A549 (cell line): Measurements from ENCODE around the gene C11orf91. TPM values are rescaled to one million over a fixed set of nuclear protein-coding genes. Genes with fewer than 3 reads are reported as not detected.
A peak's percentile ranks its signal among the peaks of the same experiment; 100 is the strongest.

Experiments used
- ATAC-seq, 2 experiments: fragments of 200-7000 bp in 1 of 2; fragments of >200 bp in 1 of 2; cut with Nextera tagmentation in 1 of 2; cut with Tn5 transposase in 1 of 2; 3 replicates each; pipeline versions ENCODE4 v1.8.0 to v1.9.1; 2018 to 2020; ENCODE audit warnings: mild to moderate bottlenecking in 1 of 2, moderate library complexity in 1 of 2
- CTCF ChIA-PET: fragments of 300-600 bp; sonication (Branson Sonifier 250); formaldehyde crosslinking; extraction: SDS; loops from one replicate; lab custom pipeline; 2021; ENCODE audit warnings: antibody characterized with exemption, inconsistent platforms; lab: Yijun Ruan, JAX
- POLR2A ChIA-PET: fragments of 350-600 bp; formaldehyde crosslinking; extraction: SDS; loops from one replicate; lab custom pipeline; 2021; ENCODE audit warnings: antibody characterized with exemption, inconsistent platforms; lab: Yijun Ruan, JAX
- DNase-seq, 2 experiments: peaks; one replicate each; pipeline versions ENCODE4 v3.0.0 to v3.0.0-alpha.2; 2011 to 2016; ENCODE audit warnings: low read depth in 1 of 2, low spot score in 1 of 2
- FAIRE-seq: peaks from 2 replicates; lab custom pipeline; 2011; peaks lifted over from hg19 to GRCh38; lab: Jason Lieb, UNC
- H3K27ac ChIP-seq, 2 experiments: fragments of >200 bp; sonication (Bioruptor Twin); formaldehyde crosslinking; 3 replicates each; pipeline ENCODE4 v1.5.1; 2016 to 2017
- H3K4me1 ChIP-seq: fragments of >200 bp; sonication (Bioruptor Twin); formaldehyde crosslinking; 3 replicates; pipeline ENCODE4 v1.6.1; 2016
- H3K4me2 ChIP-seq: fragments of >200 bp; sonication (Bioruptor Twin); formaldehyde crosslinking; 3 replicates; pipeline ENCODE4 v1.6.1; 2016
- H3K4me3 ChIP-seq: fragments of >200 bp; sonication (Bioruptor Twin); formaldehyde crosslinking; 3 replicates; pipeline ENCODE4 v1.5.1; 2016
- H3K9me3 ChIP-seq: fragments of >200 bp; sonication (Bioruptor Twin); formaldehyde crosslinking; 3 replicates; pipeline ENCODE4 v1.6.1; 2016
- CBX2 ChIP-seq: fragments of 200-600 bp; sonication (generic); IDR thresholded peaks from 2 replicates; pipeline ENCODE4 v1.6.1; 2016; ENCODE audit warnings: low read depth, mild to moderate bottlenecking, borderline replicate concordance
- CBX8 ChIP-seq: fragments of 200-600 bp; sonication (generic); IDR thresholded peaks from 2 replicates; pipeline ENCODE4 v1.6.1; 2016
- EHF ChIP-seq: fragments of 250-450 bp; sonication (Bioruptor Pico); IDR thresholded peaks from 2 replicates; pipeline ENCODE4 v1.5.0; 2020; ENCODE audit warnings: mild to moderate bottlenecking
- ESRRA ChIP-seq: fragments of 150-350 bp; IDR thresholded peaks from 2 replicates; pipeline ENCODE4 v1.6.1; 2014; ENCODE audit warnings: mild to moderate bottlenecking, low read length, borderline replicate concordance
- FOSB ChIP-seq: fragments of 250-450 bp; sonication (Bioruptor Pico); IDR thresholded peaks from 2 replicates; pipeline ENCODE4 v1.5.0; 2020; ENCODE audit warnings: mild to moderate bottlenecking, moderate library complexity
- FOSL2 ChIP-seq, 2 experiments: fragments of 450-650 bp in 1 of 2; fragments of >200 bp in 1 of 2; sonication (Bioruptor Twin) in 1 of 2; formaldehyde crosslinking; IDR thresholded peaks; 2 replicates each; pipeline versions ENCODE4 v1.5.0 to v1.6.1; 2016 to 2020; ENCODE audit warnings: mild to moderate bottlenecking in 1 of 2, moderate library complexity in 1 of 2
- FOXS1 ChIP-seq: fragments of 250-450 bp; sonication (Bioruptor Pico); IDR thresholded peaks from 2 replicates; pipeline ENCODE4 v1.5.0; 2020; ENCODE audit warnings: mild to moderate bottlenecking, moderate library complexity
- HOXA7 ChIP-seq: fragments of 250-450 bp; sonication (Bioruptor Pico); IDR thresholded peaks from 2 replicates; pipeline ENCODE4 v1.5.0; 2020; ENCODE audit warnings: mild to moderate bottlenecking, moderate library complexity
- HOXB13 ChIP-seq: fragments of 250-450 bp; sonication (Bioruptor Pico); IDR thresholded peaks from 2 replicates; pipeline ENCODE4 v1.5.0; 2020; ENCODE audit warnings: low read depth, mild to moderate bottlenecking, moderate library complexity
- HOXB5 ChIP-seq: fragments of 250-450 bp; sonication (Bioruptor Pico); IDR thresholded peaks from 2 replicates; pipeline ENCODE4 v1.5.0; 2020; ENCODE audit warnings: mild to moderate bottlenecking, moderate library complexity
- MAZ ChIP-seq: fragments of 150-350 bp; IDR thresholded peaks from 2 replicates; pipeline ENCODE4 v1.6.1; 2014; ENCODE audit warnings: antibody characterized with exemption, low read depth, low read length, borderline replicate concordance
- NPAS2 ChIP-seq: fragments of 250-450 bp; sonication (Bioruptor Pico); IDR thresholded peaks from 2 replicates; pipeline ENCODE4 v1.8.0; 2022; ENCODE audit warnings: mild to moderate bottlenecking, moderate library complexity, borderline replicate concordance
- PHF8 ChIP-seq: fragments of 200-600 bp; sonication (generic); IDR thresholded peaks from 2 replicates; pipeline ENCODE4 v1.6.1; 2016; ENCODE audit warnings: low read depth, mild to moderate bottlenecking, antibody characterized with exemption, moderate library complexity, borderline replicate concordance
- RAD21 ChIP-seq, 2 experiments: fragments of >200 bp in 1 of 2; sonication (Bioruptor Twin) in 1 of 2; formaldehyde crosslinking in 1 of 2; IDR thresholded peaks in 1 of 2; conservative IDR thresholded peaks in 1 of 2; 2 replicates in 1 of 2; 3 replicates in 1 of 2; pipeline ENCODE4 v1.6.1; 2012 to 2018; ENCODE audit warnings: inconsistent platforms in 1 of 2
- RARB ChIP-seq: fragments of 250-450 bp; sonication (Bioruptor Pico); IDR thresholded peaks from 2 replicates; pipeline ENCODE4 v1.8.0; 2021; ENCODE audit warnings: mild to moderate bottlenecking, moderate library complexity
- RCOR1 ChIP-seq: fragments of 150-350 bp; IDR thresholded peaks from 2 replicates; pipeline ENCODE4 v1.6.1; 2014; ENCODE audit warnings: antibody characterized with exemption, low read length, low read depth
- ZFP36 ChIP-seq: fragments of 450-650 bp; IDR thresholded peaks from 2 replicates; pipeline ENCODE4 v1.6.1; 2014; ENCODE audit warnings: borderline replicate concordance; ENCODE audit not compliant: partially characterized antibody
- ZSCAN20 ChIP-seq: fragments of 250-450 bp; sonication (Bioruptor Pico); IDR thresholded peaks from 2 replicates; pipeline ENCODE4 v1.8.0; 2022; ENCODE audit warnings: mild to moderate bottlenecking, moderate library complexity
- WGBS: methylation state at CpG from one replicate; pipeline ENCODE4 v1.1.6; 2017; ENCODE audit errors: missing lambda C conversion rate; 5-methylcytosine and 5-hydroxymethylcytosine counted together
- polyA plus RNA-seq, 4 experiments: library from polyadenylated mRNA; depleted of rRNA in 3 of 4; stranded (reverse); fragments of >200 nt; fragmentation: RNase III in 1 of 4; extraction: RNeasy Plus Mini Kit Qiagen cat#74134 plus additional on column Dnase treatment in 1 of 4; gene quantifications; 2 replicates in 3 of 4; 3 replicates in 1 of 4; pipeline ENCODE4 v1.2.3, GENCODE V29; 2011 to 2017
- TF ChIP-seq, protein P1 (sequence below): fragments of >200 bp; sonication (Bioruptor Twin); formaldehyde crosslinking; IDR thresholded peaks from 3 replicates; pipeline ENCODE4 v1.5.1; 2016
- TF ChIP-seq, protein P2 (sequence below): fragments of >200 bp; sonication (Bioruptor Twin); formaldehyde crosslinking; IDR thresholded peaks from 3 replicates; pipeline ENCODE4 v1.6.1; 2016
- TF ChIP-seq, protein P3 (sequence below): fragments of 450-650 bp; IDR thresholded peaks from 2 replicates; pipeline ENCODE4 v1.6.1; 2014; ENCODE audit warnings: antibody characterized with exemption
- TF ChIP-seq, protein P4 (sequence below): fragments of 150-350 bp; IDR thresholded peaks from 2 replicates; pipeline ENCODE4 v1.6.1; 2014; ENCODE audit warnings: low read depth, mild to moderate bottlenecking, low read length
- TF ChIP-seq, protein P5 (sequence below): fragments of 250-450 bp; sonication (Bioruptor Pico); IDR thresholded peaks from 2 replicates; pipeline ENCODE4 v1.5.0; 2020; ENCODE audit warnings: low read depth, mild to moderate bottlenecking, moderate library complexity

C11orf91 gene
- polyA plus RNA-seq, 2 of the 4 experiments (the other 2 are of a cell fraction), result 0.15 TPM; not detected in 1

DNA sequence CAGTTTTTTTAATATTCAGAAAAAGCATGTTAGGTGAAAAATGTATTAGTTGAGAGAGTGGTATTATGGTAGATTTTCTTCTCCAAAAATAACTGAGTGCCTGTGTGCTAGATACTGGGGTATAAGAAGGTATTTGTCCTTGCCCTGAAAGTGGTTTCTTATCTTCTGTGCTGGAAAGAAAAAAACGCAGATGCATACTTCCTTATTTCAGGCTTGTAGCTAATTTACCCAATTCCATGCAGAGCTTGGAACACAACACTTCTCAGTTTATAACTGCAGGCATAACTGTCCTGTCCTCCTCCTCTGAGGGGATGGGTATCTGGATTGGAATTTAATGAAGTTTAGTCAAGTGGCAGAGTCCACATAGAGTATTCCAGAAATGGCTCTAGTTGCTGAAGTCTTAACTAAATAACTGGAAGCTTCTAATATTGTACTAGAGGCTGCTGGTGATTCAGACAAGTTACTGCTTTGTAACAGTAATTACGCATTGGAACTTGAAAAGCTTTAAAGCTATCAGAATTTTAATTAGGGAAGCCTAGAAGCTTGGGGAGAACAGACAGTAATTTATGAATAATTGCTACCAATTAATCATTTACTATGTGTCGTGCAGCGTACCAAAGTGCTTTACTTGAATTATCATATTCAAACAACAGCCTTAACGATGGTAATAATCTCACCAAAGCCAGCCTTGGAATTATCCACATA is 12.7 kb upstream of the C11orf91 start:
- no peaks in the 10 kb centered on the region for H3K9me3 ChIP-seq
- DNase-seq, result no peak
- H3K4me3 ChIP-seq, result no peak overlapping the region
- H3K27ac ChIP-seq, result no peak overlapping the region
- peaks cover 46% of the 10 kb centered on the region for H3K4me1 ChIP-seq
- FAIRE-seq, result no peak
- TF ChIP-seq ZFP36 (no peak), CBX8 (no peak), RCOR1 (no peak), NPAS2 (no peak), CBX2 (no peak), RAD21 (conservative IDR thresholded peaks at IDR 0.05 in 1 of 2, IDR thresholded peaks at IDR 0.05 in 1 of 2) (no peak), ZSCAN20 (CRISPR knock-in tag) (no peak), ESRRA (no peak), HOXB13 (CRISPR knock-in tag) (no peak)
- TF ChIP-seq, protein P1, sequence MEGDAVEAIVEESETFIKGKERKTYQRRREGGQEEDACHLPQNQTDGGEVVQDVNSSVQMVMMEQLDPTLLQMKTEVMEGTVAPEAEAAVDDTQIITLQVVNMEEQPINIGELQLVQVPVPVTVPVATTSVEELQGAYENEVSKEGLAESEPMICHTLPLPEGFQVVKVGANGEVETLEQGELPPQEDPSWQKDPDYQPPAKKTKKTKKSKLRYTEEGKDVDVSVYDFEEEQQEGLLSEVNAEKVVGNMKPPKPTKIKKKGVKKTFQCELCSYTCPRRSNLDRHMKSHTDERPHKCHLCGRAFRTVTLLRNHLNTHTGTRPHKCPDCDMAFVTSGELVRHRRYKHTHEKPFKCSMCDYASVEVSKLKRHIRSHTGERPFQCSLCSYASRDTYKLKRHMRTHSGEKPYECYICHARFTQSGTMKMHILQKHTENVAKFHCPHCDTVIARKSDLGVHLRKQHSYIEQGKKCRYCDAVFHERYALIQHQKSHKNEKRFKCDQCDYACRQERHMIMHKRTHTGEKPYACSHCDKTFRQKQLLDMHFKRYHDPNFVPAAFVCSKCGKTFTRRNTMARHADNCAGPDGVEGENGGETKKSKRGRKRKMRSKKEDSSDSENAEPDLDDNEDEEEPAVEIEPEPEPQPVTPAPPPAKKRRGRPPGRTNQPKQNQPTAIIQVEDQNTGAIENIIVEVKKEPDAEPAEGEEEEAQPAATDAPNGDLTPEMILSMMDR, result no peak
- TF ChIP-seq, all 56 proteins: peak for 0
- H3K4me2 ChIP-seq, result no peak overlapping the region
- ATAC-seq, result no peak
- WGBS, result 89% methylated on average over 5 of the region's 5 CpGs
- ChIA-PET POLR2A (no interaction called here), CTCF (interaction anchor here (2.1 kb wide), 1 partner anchor 29 kb away, joined by 11 read pairs; no protein-coding TSS in a partner anchor)

DNA sequence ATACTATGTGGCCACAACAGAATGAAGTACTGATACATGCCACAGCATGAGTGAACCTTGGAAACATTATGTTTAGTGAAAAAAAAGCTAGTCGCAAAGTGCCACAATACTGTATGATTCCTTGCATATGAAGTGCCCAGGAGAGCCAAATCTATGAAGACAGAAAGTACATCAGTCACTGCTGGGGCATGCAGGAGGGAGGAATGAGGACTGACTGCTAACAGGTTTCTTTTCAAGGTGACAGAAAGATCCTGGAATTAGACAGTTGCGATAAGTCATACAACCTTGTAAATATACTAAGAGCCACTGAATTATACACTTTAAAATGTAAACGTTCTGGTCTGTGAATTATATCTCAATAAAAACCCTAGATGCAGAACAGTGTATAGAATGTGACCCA is 11.8 kb upstream of the C11orf91 start:
- Histone ChIP-seq H3K4me3 (no peak overlapping the region), H3K4me1 (peaks cover 54% of the 10 kb centered on the region), H3K27ac (no peak overlapping the region), H3K9me3 (no peaks in the 10 kb centered on the region), H3K4me2 (no peak overlapping the region)
- ChIA-PET POLR2A (no interaction called here), CTCF (no interaction called here)
- ATAC-seq (no peak), DNase-seq (no peak), FAIRE-seq (no peak)
- 69% methylated on average over 3 of the region's 3 CpGs for WGBS
- TF ChIP-seq HOXB5 (CRISPR knock-in tag) (no peak), FOXS1 (no peak), HOXA7 (no peak), RARB (CRISPR knock-in tag) (no peak), PHF8 (no peak)
- TF ChIP-seq, protein P1, result no peak

DNA sequence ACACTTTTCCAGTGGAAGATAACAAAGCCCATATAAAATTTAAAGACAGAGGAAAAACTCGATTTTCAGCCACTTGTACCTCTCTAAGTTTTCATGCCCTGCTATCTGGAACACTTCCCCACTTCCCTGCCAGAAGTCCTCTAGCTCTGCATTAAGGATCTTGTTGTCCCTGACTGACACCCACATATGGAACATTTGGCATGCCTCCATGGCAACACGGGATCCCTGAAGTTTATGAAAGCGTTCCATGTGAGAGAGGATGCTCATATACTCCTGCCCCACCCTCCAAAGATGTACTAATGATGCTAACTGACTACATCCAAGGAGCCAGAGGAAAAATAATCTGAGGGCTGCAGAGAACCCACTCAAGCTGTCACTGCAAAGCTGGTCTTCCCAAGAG is 8.8 kb upstream of the C11orf91 start:
- POLR2A ChIA-PET, result no interaction called here
- Histone ChIP-seq H3K4me3 (no peak overlapping the region), H3K4me1 (peaks cover 57% of the 10 kb centered on the region), H3K4me2 (no peak overlapping the region), H3K9me3 (no peaks in the 10 kb centered on the region), H3K27ac (0 out of 6 replicates have a peak overlapping the region, but pooled peaks of 1 of the 2 experiments have one; percentile 0)
- FAIRE-seq, result no peak
- WGBS, result 84% methylated on average over 3 of the region's 3 CpGs
- no peak for ATAC-seq
- no peak for DNase-seq
- CTCF ChIA-PET, result interaction anchor here (1.0 to 2.1 kb wide), 10 partner anchors 15 to 380 kb away, joined by 3 to 7 read pairs (median 4); no protein-coding TSS in a partner anchor
- TF ChIP-seq MAZ (no peak), FOSL2 (IDR thresholded peaks at IDR 0.05) (no peak), FOSL2 (CRISPR knock-in tag; IDR thresholded peaks at IDR 0.05) (no peak), FOSB (CRISPR knock-in tag) (no peak), HOXB13 (CRISPR knock-in tag) (no peak), NPAS2 (no peak), RAD21 (conservative IDR thresholded peaks at IDR 0.05 in 1 of 2, IDR thresholded peaks at IDR 0.05 in 1 of 2) (no peak), CBX2 (no peak), RCOR1 (no peak), EHF (CRISPR knock-in tag) (no peak), CBX8 (no peak)
- TF ChIP-seq, protein P2, sequence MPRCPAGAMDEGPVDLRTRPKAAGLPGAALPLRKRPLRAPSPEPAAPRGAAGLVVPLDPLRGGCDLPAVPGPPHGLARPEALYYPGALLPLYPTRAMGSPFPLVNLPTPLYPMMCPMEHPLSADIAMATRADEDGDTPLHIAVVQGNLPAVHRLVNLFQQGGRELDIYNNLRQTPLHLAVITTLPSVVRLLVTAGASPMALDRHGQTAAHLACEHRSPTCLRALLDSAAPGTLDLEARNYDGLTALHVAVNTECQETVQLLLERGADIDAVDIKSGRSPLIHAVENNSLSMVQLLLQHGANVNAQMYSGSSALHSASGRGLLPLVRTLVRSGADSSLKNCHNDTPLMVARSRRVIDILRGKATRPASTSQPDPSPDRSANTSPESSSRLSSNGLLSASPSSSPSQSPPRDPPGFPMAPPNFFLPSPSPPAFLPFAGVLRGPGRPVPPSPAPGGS, result no peak
- TF ChIP-seq, protein P3, sequence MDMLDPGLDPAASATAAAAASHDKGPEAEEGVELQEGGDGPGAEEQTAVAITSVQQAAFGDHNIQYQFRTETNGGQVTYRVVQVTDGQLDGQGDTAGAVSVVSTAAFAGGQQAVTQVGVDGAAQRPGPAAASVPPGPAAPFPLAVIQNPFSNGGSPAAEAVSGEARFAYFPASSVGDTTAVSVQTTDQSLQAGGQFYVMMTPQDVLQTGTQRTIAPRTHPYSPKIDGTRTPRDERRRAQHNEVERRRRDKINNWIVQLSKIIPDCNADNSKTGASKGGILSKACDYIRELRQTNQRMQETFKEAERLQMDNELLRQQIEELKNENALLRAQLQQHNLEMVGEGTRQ, result no peak
- TF ChIP-seq, protein P4, sequence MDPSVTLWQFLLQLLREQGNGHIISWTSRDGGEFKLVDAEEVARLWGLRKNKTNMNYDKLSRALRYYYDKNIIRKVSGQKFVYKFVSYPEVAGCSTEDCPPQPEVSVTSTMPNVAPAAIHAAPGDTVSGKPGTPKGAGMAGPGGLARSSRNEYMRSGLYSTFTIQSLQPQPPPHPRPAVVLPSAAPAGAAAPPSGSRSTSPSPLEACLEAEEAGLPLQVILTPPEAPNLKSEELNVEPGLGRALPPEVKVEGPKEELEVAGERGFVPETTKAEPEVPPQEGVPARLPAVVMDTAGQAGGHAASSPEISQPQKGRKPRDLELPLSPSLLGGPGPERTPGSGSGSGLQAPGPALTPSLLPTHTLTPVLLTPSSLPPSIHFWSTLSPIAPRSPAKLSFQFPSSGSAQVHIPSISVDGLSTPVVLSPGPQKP, result no peak
- TF ChIP-seq, protein P5, sequence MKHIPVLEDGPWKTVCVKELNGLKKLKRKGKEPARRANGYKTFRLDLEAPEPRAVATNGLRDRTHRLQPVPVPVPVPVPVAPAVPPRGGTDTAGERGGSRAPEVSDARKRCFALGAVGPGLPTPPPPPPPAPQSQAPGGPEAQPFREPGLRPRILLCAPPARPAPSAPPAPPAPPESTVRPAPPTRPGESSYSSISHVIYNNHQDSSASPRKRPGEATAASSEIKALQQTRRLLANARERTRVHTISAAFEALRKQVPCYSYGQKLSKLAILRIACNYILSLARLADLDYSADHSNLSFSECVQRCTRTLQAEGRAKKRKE (CRISPR knock-in tag), result no peak
